Smooth muscle cell (in vitro differentiated cells): ENCODE data around the gene LIF. TPM values are rescaled to one million over a fixed set of nuclear protein-coding genes. Genes with fewer than 3 reads are reported as not detected.

Experiments
- DNase-seq: peaks from one replicate; lab custom pipeline; 2025; ENCODE audit not compliant: unreplicated experiment; lab: John Stamatoyannopoulos, UW
- H2AFZ ChIP-seq: fragments of 200-600 bp; sonication (generic); 2 replicates; pipeline ENCODE4 v1.6.0; 2016; ENCODE audit warnings: antibody characterized with exemption, low read depth, mild to moderate bottlenecking
- H3F3A ChIP-seq: fragments of 200-600 bp; sonication (generic); 2 replicates; pipeline ENCODE4 v1.6.0; 2017; ENCODE audit warnings: antibody characterized with exemption, low read depth
- H3K27ac ChIP-seq: fragments of 200-600 bp; sonication (generic); 2 replicates; pipeline ENCODE4 v1.5.1; 2016; ENCODE audit warnings: low read depth, mild to moderate bottlenecking
- H3K27me3 ChIP-seq: fragments of 200-600 bp; sonication (generic); 2 replicates; pipeline ENCODE4 v1.6.1; 2016; ENCODE audit warnings: low read depth, mild to moderate bottlenecking
- H3K36me3 ChIP-seq: fragments of 200-600 bp; sonication (generic); 2 replicates; pipeline ENCODE4 v1.5.1; 2016; ENCODE audit warnings: low read depth
- H3K4me1 ChIP-seq: fragments of 200-600 bp; sonication (generic); 2 replicates; pipeline ENCODE4 v1.5.1; 2016; ENCODE audit warnings: low read depth
- H3K4me2 ChIP-seq: fragments of 200-600 bp; sonication (generic); 2 replicates; pipeline ENCODE4 v1.6.0; 2016; ENCODE audit warnings: mild to moderate bottlenecking
- H3K4me3 ChIP-seq: fragments of 200-600 bp; sonication (generic); 2 replicates; pipeline ENCODE4 v1.5.1; 2016; ENCODE audit warnings: mild to moderate bottlenecking
- H3K79me2 ChIP-seq: fragments of 200-600 bp; sonication (generic); 2 replicates; pipeline ENCODE4 v1.6.0; 2016; ENCODE audit warnings: low read depth, mild to moderate bottlenecking
- H3K9ac ChIP-seq: fragments of 200-600 bp; sonication (generic); 2 replicates; pipeline ENCODE4 v1.6.0; 2016; ENCODE audit warnings: low read depth
- H3K9me3 ChIP-seq: fragments of 200-600 bp; sonication (generic); replicated peaks from 2 replicates; pipeline ENCODE4 v1.5.1; 2016; ENCODE audit warnings: low read depth
- H4K20me1 ChIP-seq: fragments of 200-600 bp; sonication (generic); 2 replicates; pipeline ENCODE4 v1.6.0; 2016; ENCODE audit warnings: low read depth
- CTCF ChIP-seq: fragments of 200-600 bp; sonication (generic); IDR thresholded peaks from 2 replicates; pipeline ENCODE4 v1.5.1; 2017; ENCODE audit warnings: borderline replicate concordance, mild to moderate bottlenecking, antibody characterized with exemption; ENCODE audit not compliant: insufficient read depth, poor library complexity, severe bottlenecking
- WGBS: methylation state at CpG from one replicate; pipeline ENCODE4 v1.1.7; 2016; ENCODE audit warnings: low lambda C conversion rate; 5-methylcytosine and 5-hydroxymethylcytosine counted together
- polyA plus RNA-seq: library from polyadenylated mRNA; unstranded; fragments of >200 nt; fragmentation: Nextera tagmentation; extraction: Ambion mirVana; gene quantifications from 2 replicates; pipeline ENCODE4 v1.2.1, GENCODE V29; 2016
- total RNA-seq: library from RNA; depleted of rRNA; stranded (reverse); fragments of >200 nt; gene quantifications from 2 replicates; pipeline ENCODE4 v1.2.3, GENCODE V29; 2014

Gene LIF
- total and polyA plus RNA-seq, 2 experiments from 2014 or later = 29.9 to 31.2 TPM

- H3K79me2 ChIP-seq = no peaks in the 10 kb centered on the region
- H3K9me3 ChIP-seq = no peaks in the 10 kb centered on the region
- H3K27ac ChIP-seq = no peak overlapping the region
- H3K4me1 ChIP-seq = peaks cover 14% of the 10 kb centered on the region
- no peak for DNase-seq
- H3K27me3 ChIP-seq = no peaks in the 10 kb centered on the region
- 92% methylated on average over 26 of the region's 27 CpGs for WGBS
- no peak overlapping the region for H3K9ac ChIP-seq
- H3F3A ChIP-seq = peaks cover 5% of the 10 kb centered on the region
- H2AFZ ChIP-seq = no peak overlapping the region
- H4K20me1 ChIP-seq = peaks cover 10% of the 10 kb centered on the region
- no peak for TF ChIP-seq CTCF
- no peaks in the 10 kb centered on the region for H3K36me3 ChIP-seq
- no peak overlapping the region for H3K4me2 ChIP-seq
- H3K4me3 ChIP-seq = no peak overlapping the region
These were observed 38.8 kb upstream of the LIF start for GRCh38 chr22:30285176-30285845.

- WGBS = 93% methylated on average over 4 of the region's 4 CpGs
- no peak for DNase-seq
- no peak overlapping the region for H3K4me2 ChIP-seq
- H3K27ac ChIP-seq = no peak overlapping the region
- no peaks in the 10 kb centered on the region for H3K79me2 ChIP-seq
- H3K4me3 ChIP-seq = no peak overlapping the region
- H3K27me3 ChIP-seq = no peaks in the 10 kb centered on the region
- H3K9me3 ChIP-seq = no peaks in the 10 kb centered on the region
- no peak overlapping the region for H2AFZ ChIP-seq
- H3F3A ChIP-seq = peaks cover 4% of the 10 kb centered on the region
- H4K20me1 ChIP-seq = peaks cover 6% of the 10 kb centered on the region
- no peak for TF ChIP-seq CTCF
- H3K36me3 ChIP-seq = no peaks in the 10 kb centered on the region
- no peak overlapping the region for H3K9ac ChIP-seq
- peaks cover 9% of the 10 kb centered on the region for H3K4me1 ChIP-seq
These were observed 38.1 kb upstream of the LIF start for GRCh38 chr22:30284666-30285065.

- Histone ChIP-seq H3F3A (peaks cover 4% of the 10 kb centered on the region), H3K4me1 (peaks cover 9% of the 10 kb centered on the region), H3K27ac (no peak overlapping the region), H3K36me3 (no peaks in the 10 kb centered on the region), H3K79me2 (no peaks in the 10 kb centered on the region), H3K9ac (no peak overlapping the region), H3K9me3 (no peaks in the 10 kb centered on the region), H3K4me2 (no peak overlapping the region), H3K27me3 (no peaks in the 10 kb centered on the region), H2AFZ (no peak overlapping the region), H3K4me3 (no peak overlapping the region), H4K20me1 (peaks cover 6% of the 10 kb centered on the region)
- 92% methylated on average over 9 of the region's 9 CpGs for WGBS
- TF ChIP-seq CTCF = no peak
- DNase-seq = no peak
These were observed 37.6 kb upstream of the LIF start for GRCh38 chr22:30284172-30284571.

- H4K20me1 ChIP-seq = peaks cover 6% of the 10 kb centered on the region
- H3K36me3 ChIP-seq = no peaks in the 10 kb centered on the region
- peaks cover 3% of the 10 kb centered on the region for H3K4me1 ChIP-seq
- no peaks in the 10 kb centered on the region for H3K9me3 ChIP-seq
- DNase-seq = no peak
- H2AFZ ChIP-seq = no peak overlapping the region
- H3K4me3 ChIP-seq = no peak overlapping the region
- no peaks in the 10 kb centered on the region for H3K27me3 ChIP-seq
- H3K9ac ChIP-seq = no peak overlapping the region
- H3F3A ChIP-seq = peaks cover 4% of the 10 kb centered on the region
- TF ChIP-seq CTCF = no peak
- H3K79me2 ChIP-seq = no peaks in the 10 kb centered on the region
- WGBS = 92% methylated on average over 4 of the region's 4 CpGs
- no peak overlapping the region for H3K27ac ChIP-seq
- no peak overlapping the region for H3K4me2 ChIP-seq
These were observed 36.8 kb upstream of the LIF start for GRCh38 chr22:30283342-30283741.
